HEK293 (cell line): ENCODE results near the gene SLC25A18.

Experiments
- CTCF ChIA-PET: fragments of 350-600 bp; formaldehyde crosslinking; extraction: SDS; loops from one replicate; lab custom pipeline; 2021; ENCODE audit warnings: antibody characterized with exemption; lab: Yijun Ruan, JAX
- POLR2A ChIA-PET: fragments of 300-600 bp; formaldehyde crosslinking; extraction: SDS; loops from one replicate; lab custom pipeline; 2020; ENCODE audit warnings: antibody characterized with exemption, inconsistent platforms; lab: Yijun Ruan, JAX
- H3K27ac ChIP-seq: fragments of 200-500 bp; sonication (Bioruptor generic); 2 replicates; pipeline ENCODE4 v1.5.1; 2014; ENCODE audit warnings: low read depth, low read length, control low read depth, inconsistent platforms; ENCODE audit errors: extremely low read depth
- H3K36me3 ChIP-seq, 2 experiments: fragments of 200-500 bp in 1 of 2; sonication (Bioruptor generic) in 1 of 2; 1 replicate in 1 of 2; 2 replicates in 1 of 2; pipeline ENCODE4 v1.5.1; 2014 to 2017; ENCODE audit warnings: inconsistent platforms in 2 of 2, low read length in 2 of 2; ENCODE audit not compliant: control insufficient read depth in 2 of 2, insufficient read depth in 1 of 2
- H3K4me1 ChIP-seq: fragments of 200-500 bp; sonication (Bioruptor generic); 2 replicates; pipeline ENCODE4 v1.5.1; 2014; ENCODE audit warnings: mild to moderate bottlenecking, low read length, inconsistent platforms; ENCODE audit not compliant: control insufficient read depth, insufficient read depth
- H3K4me3 ChIP-seq: 2 replicates; pipeline ENCODE4 v1.5.1; 2011; ENCODE audit warnings: low read depth, mild to moderate bottlenecking, control low read depth, low read length, moderate library complexity
- H3K9me3 ChIP-seq: fragments of 200-500 bp; sonication (Bioruptor generic); 2 replicates; pipeline ENCODE4 v1.5.1; 2014; ENCODE audit warnings: low read depth, low read length, inconsistent platforms; ENCODE audit not compliant: control insufficient read depth, insufficient read depth
- BCL11A ChIP-seq: fragments of 450-650 bp; formaldehyde crosslinking; IDR thresholded peaks from 2 replicates; pipeline ENCODE4 v1.5.1; 2016; ENCODE audit warnings: low read depth, missing biosample characterization, missing genetic modification characterization
- FEZF1 ChIP-seq: fragments of 450-650 bp; formaldehyde crosslinking; IDR thresholded peaks from 2 replicates; pipeline ENCODE4 v1.5.1; 2016; ENCODE audit warnings: missing biosample characterization, missing genetic modification characterization
- MYNN ChIP-seq: fragments of 450-650 bp; formaldehyde crosslinking; IDR thresholded peaks from 2 replicates; pipeline ENCODE4 v1.5.1; 2016; ENCODE audit warnings: missing biosample characterization, missing genetic modification characterization, borderline replicate concordance
- RBAK ChIP-seq: fragments of 450-650 bp; formaldehyde crosslinking; IDR thresholded peaks from 2 replicates; pipeline ENCODE4 v1.5.1; 2016; ENCODE audit warnings: missing biosample characterization, missing genetic modification characterization
- SCRT2 ChIP-seq: fragments of 450-650 bp; formaldehyde crosslinking; IDR thresholded peaks from 2 replicates; pipeline ENCODE4 v1.5.1; 2016; ENCODE audit warnings: missing biosample characterization, missing genetic modification characterization
- SP3 ChIP-seq: fragments of 450-650 bp; formaldehyde crosslinking; IDR thresholded peaks from 2 replicates; pipeline ENCODE4 v1.5.1; 2016; ENCODE audit warnings: missing biosample characterization, missing genetic modification characterization
- ZBTB8A ChIP-seq: fragments of 450-650 bp; formaldehyde crosslinking; IDR thresholded peaks from 2 replicates; pipeline ENCODE4 v1.5.1; 2016; ENCODE audit warnings: missing biosample characterization, missing genetic modification characterization
- ZNF169 ChIP-seq: fragments of 450-650 bp; formaldehyde crosslinking; IDR thresholded peaks from 2 replicates; pipeline ENCODE4 v1.5.1; 2016; ENCODE audit warnings: missing biosample characterization, missing genetic modification characterization
- ZNF19 ChIP-seq: fragments of 450-650 bp; formaldehyde crosslinking; IDR thresholded peaks from 2 replicates; pipeline ENCODE4; 2016; ENCODE audit warnings: missing biosample characterization, missing genetic modification characterization, low read depth
- ZNF416 ChIP-seq: fragments of 450-650 bp; formaldehyde crosslinking; IDR thresholded peaks from 2 replicates; pipeline ENCODE4 v1.5.1; 2016; ENCODE audit warnings: missing biosample characterization, missing genetic modification characterization
- ZNF426 ChIP-seq: fragments of 450-650 bp; formaldehyde crosslinking; IDR thresholded peaks from 2 replicates; pipeline ENCODE4 v1.5.1; 2017; ENCODE audit warnings: missing biosample characterization, missing genetic modification characterization, mild to moderate bottlenecking, inconsistent platforms, moderate library complexity
- ZNF48 ChIP-seq: fragments of 450-650 bp; formaldehyde crosslinking; IDR thresholded peaks from 2 replicates; pipeline ENCODE4 v1.5.1; 2016; ENCODE audit warnings: missing biosample characterization, missing genetic modification characterization
- ZNF558 ChIP-seq: fragments of 450-650 bp; formaldehyde crosslinking; IDR thresholded peaks from 2 replicates; pipeline ENCODE4 v1.5.1; 2016; ENCODE audit warnings: missing biosample characterization, missing genetic modification characterization
- ZNF600 ChIP-seq: fragments of 450-650 bp; formaldehyde crosslinking; IDR thresholded peaks from 2 replicates; pipeline ENCODE4 v1.5.1; 2016; ENCODE audit warnings: missing biosample characterization, missing genetic modification characterization
- ZNF629 ChIP-seq: fragments of 450-650 bp; formaldehyde crosslinking; IDR thresholded peaks from 2 replicates; pipeline ENCODE4 v1.5.1; 2017; ENCODE audit warnings: missing biosample characterization, missing genetic modification characterization
- ZNF664 ChIP-seq: fragments of 450-650 bp; formaldehyde crosslinking; IDR thresholded peaks from 2 replicates; pipeline ENCODE4 v1.5.1; 2016; ENCODE audit warnings: missing biosample characterization, missing genetic modification characterization
- TF ChIP-seq, protein P1 (sequence below): fragments of 450-650 bp; formaldehyde crosslinking; IDR thresholded peaks from 2 replicates; pipeline ENCODE4 v1.5.1; 2016; ENCODE audit warnings: missing biosample characterization, missing genetic modification characterization, low read depth
- TF ChIP-seq, protein P2 (sequence below): fragments of 450-650 bp; formaldehyde crosslinking; IDR thresholded peaks from 2 replicates; pipeline ENCODE4 v1.5.1; 2016; ENCODE audit warnings: missing biosample characterization, missing genetic modification characterization
- TF ChIP-seq, protein P3 (sequence below): fragments of 450-650 bp; formaldehyde crosslinking; IDR thresholded peaks from 2 replicates; pipeline ENCODE4 v1.5.1; 2017; ENCODE audit warnings: missing biosample characterization, missing genetic modification characterization
- TF ChIP-seq, protein P4 (sequence below): fragments of 450-650 bp; formaldehyde crosslinking; IDR thresholded peaks from 2 replicates; pipeline ENCODE4 v1.5.1; 2017; ENCODE audit warnings: missing biosample characterization, missing genetic modification characterization
- TF ChIP-seq, protein P5 (sequence below): fragments of 450-650 bp; formaldehyde crosslinking; IDR thresholded peaks from 2 replicates; pipeline ENCODE4 v1.5.1; 2016; ENCODE audit warnings: missing biosample characterization, missing genetic modification characterization

Gene SLC25A18

DNA sequence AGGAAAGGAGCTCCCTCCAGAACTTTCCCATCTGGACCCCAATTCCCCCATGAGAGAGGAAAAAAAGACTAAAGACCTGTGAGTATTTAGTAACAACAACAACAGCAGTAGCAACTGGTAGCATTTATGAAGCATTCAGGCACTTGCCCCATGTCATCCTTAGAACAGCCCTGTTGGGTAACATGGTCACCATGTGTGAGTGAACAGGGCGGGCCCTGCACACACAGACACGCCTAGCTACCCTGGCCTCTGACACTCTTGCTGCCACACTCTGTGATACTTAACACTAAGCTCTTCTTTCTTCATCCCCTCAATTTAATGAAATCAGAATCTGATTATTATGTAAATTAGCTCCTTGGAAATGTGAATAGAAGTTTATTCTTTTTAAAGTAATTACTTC is 26.1 kb upstream of the SLC25A18 start:
- H3K4me1 ChIP-seq, result no peaks in the 10 kb centered on the region
- ChIA-PET POLR2A (no interaction called here), CTCF (interaction anchor here (0.7 to 0.9 kb wide), 3 partner anchors 36 to 374 kb away, joined by 3 to 6 read pairs (median 3); no protein-coding TSS in a partner anchor)
- peaks cover 0 to 49% of the 10 kb centered on the region in 2 experiments for H3K36me3 ChIP-seq
- no peaks in the 10 kb centered on the region for H3K9me3 ChIP-seq
- H3K4me3 ChIP-seq, result no peak overlapping the region
- H3K27ac ChIP-seq, result no peak overlapping the region
- TF ChIP-seq ZNF426 (no peak), SP3 (no peak), MYNN (tag by site-specific recombination) (no peak), RBAK (tag by site-specific recombination) (no peak), ZNF19 (tag by site-specific recombination) (no peak), BCL11A (tag by site-specific recombination) (no peak), FEZF1 (tag by site-specific recombination) (no peak), ZBTB8A (tag by site-specific recombination) (no peak), ZNF600 (tag by site-specific recombination) (no peak), SCRT2 (tag by site-specific recombination) (no peak), ZNF558 (tag by site-specific recombination) (no peak)
- TF ChIP-seq, protein P1, sequence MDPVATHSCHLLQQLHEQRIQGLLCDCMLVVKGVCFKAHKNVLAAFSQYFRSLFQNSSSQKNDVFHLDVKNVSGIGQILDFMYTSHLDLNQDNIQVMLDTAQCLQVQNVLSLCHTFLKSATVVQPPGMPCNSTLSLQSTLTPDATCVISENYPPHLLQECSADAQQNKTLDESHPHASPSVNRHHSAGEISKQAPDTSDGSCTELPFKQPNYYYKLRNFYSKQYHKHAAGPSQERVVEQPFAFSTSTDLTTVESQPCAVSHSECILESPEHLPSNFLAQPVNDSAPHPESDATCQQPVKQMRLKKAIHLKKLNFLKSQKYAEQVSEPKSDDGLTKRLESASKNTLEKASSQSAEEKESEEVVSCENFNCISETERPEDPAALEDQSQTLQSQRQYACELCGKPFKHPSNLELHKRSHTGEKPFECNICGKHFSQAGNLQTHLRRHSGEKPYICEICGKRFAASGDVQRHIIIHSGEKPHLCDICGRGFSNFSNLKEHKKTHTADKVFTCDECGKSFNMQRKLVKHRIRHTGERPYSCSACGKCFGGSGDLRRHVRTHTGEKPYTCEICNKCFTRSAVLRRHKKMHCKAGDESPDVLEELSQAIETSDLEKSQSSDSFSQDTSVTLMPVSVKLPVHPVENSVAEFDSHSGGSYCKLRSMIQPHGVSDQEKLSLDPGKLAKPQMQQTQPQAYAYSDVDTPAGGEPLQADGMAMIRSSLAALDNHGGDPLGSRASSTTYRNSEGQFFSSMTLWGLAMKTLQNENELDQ, result no peak
- TF ChIP-seq, protein P2, sequence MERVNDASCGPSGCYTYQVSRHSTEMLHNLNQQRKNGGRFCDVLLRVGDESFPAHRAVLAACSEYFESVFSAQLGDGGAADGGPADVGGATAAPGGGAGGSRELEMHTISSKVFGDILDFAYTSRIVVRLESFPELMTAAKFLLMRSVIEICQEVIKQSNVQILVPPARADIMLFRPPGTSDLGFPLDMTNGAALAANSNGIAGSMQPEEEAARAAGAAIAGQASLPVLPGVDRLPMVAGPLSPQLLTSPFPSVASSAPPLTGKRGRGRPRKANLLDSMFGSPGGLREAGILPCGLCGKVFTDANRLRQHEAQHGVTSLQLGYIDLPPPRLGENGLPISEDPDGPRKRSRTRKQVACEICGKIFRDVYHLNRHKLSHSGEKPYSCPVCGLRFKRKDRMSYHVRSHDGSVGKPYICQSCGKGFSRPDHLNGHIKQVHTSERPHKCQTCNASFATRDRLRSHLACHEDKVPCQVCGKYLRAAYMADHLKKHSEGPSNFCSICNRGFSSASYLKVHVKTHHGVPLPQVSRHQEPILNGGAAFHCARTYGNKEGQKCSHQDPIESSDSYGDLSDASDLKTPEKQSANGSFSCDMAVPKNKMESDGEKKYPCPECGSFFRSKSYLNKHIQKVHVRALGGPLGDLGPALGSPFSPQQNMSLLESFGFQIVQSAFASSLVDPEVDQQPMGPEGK (tag by site-specific recombination), result no peak
- TF ChIP-seq, protein P3, sequence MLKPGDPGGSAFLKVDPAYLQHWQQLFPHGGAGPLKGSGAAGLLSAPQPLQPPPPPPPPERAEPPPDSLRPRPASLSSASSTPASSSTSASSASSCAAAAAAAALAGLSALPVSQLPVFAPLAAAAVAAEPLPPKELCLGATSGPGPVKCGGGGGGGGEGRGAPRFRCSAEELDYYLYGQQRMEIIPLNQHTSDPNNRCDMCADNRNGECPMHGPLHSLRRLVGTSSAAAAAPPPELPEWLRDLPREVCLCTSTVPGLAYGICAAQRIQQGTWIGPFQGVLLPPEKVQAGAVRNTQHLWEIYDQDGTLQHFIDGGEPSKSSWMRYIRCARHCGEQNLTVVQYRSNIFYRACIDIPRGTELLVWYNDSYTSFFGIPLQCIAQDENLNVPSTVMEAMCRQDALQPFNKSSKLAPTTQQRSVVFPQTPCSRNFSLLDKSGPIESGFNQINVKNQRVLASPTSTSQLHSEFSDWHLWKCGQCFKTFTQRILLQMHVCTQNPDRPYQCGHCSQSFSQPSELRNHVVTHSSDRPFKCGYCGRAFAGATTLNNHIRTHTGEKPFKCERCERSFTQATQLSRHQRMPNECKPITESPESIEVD, result no peak

DNA sequence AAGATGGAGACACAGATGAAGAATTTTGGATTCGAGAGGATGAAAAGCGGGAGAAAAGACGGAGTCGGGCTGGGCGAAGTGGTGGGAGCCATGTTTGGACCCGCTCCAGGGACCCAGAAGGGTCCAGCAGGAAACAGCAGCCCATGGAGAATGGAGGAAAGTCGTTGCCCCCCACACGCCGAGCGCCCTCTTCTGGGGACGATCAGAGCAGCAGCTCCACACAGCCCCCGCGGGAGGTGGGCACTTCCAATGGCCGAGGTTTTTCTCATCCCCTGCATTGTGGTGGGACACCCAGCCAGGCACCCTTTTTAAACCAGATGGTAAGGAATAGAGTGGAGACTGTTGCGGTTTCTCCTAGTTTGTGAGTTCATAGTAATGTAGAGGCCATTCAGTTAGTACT is 22.8 kb upstream of the SLC25A18 start:
- POLR2A ChIA-PET, result interaction anchor here (0.6 kb wide), 1 partner anchor 213 kb away, joined by 3 read pairs; no protein-coding TSS in a partner anchor

More for the DNA sequence above, 22.8 kb upstream of the SLC25A18 start:
- CTCF ChIA-PET, result interaction anchor here (1.0 to 1.1 kb wide), 2 partner anchors 135 to 465 kb away, joined by 3 read pairs; no protein-coding TSS in a partner anchor
- Histone ChIP-seq H3K4me3 (no peak overlapping the region), H3K4me1 (no peaks in the 10 kb centered on the region), H3K9me3 (no peaks in the 10 kb centered on the region), H3K36me3 (peaks cover 7 to 67% of the 10 kb centered on the region in 2 experiments), H3K27ac (no peak overlapping the region)
- TF ChIP-seq ZNF48 (no peak), ZNF664 (tag by site-specific recombination) (no peak), ZNF19 (tag by site-specific recombination) (no peak), ZNF629 (tag by site-specific recombination) (no peak), ZNF416 (tag by site-specific recombination) (no peak), ZNF169 (tag by site-specific recombination) (no peak)
- TF ChIP-seq, protein P4, sequence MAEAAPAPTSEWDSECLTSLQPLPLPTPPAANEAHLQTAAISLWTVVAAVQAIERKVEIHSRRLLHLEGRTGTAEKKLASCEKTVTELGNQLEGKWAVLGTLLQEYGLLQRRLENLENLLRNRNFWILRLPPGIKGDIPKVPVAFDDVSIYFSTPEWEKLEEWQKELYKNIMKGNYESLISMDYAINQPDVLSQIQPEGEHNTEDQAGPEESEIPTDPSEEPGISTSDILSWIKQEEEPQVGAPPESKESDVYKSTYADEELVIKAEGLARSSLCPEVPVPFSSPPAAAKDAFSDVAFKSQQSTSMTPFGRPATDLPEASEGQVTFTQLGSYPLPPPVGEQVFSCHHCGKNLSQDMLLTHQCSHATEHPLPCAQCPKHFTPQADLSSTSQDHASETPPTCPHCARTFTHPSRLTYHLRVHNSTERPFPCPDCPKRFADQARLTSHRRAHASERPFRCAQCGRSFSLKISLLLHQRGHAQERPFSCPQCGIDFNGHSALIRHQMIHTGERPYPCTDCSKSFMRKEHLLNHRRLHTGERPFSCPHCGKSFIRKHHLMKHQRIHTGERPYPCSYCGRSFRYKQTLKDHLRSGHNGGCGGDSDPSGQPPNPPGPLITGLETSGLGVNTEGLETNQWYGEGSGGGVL (tag by site-specific recombination), result no peak
- TF ChIP-seq, protein P5, sequence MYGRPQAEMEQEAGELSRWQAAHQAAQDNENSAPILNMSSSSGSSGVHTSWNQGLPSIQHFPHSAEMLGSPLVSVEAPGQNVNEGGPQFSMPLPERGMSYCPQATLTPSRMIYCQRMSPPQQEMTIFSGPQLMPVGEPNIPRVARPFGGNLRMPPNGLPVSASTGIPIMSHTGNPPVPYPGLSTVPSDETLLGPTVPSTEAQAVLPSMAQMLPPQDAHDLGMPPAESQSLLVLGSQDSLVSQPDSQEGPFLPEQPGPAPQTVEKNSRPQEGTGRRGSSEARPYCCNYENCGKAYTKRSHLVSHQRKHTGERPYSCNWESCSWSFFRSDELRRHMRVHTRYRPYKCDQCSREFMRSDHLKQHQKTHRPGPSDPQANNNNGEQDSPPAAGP, result no peak
